NB4 (cell line): Measurements from ENCODE around the gene RANBP3.

Experiments used
- DNase-seq: peaks from one replicate; pipeline ENCODE4 v3.0.0; 2010; ENCODE audit warnings: low read depth
- H3K4me3 ChIP-seq: one replicate; pipeline ENCODE4 v1.5.1; 2011; ENCODE audit warnings: mild to moderate bottlenecking, low read depth, low read length, moderate library complexity
- MYC ChIP-seq: IDR thresholded peaks from 2 replicates; pipeline ENCODE4 v1.6.1; 2011; ENCODE audit warnings: low read depth, low read length
- POLR2A ChIP-seq: IDR thresholded peaks from 2 replicates; pipeline ENCODE4 v1.6.1; 2011; ENCODE audit warnings: mild to moderate bottlenecking; ENCODE audit not compliant: insufficient read length; ENCODE audit errors: extremely low read depth
- TF ChIP-seq, protein P1 (sequence below): IDR thresholded peaks from one replicate; pipeline ENCODE4 v1.5.1; 2012; ENCODE audit warnings: low read depth, low read length
- TF ChIP-seq, protein P2 (sequence below): IDR thresholded peaks from 2 replicates; pipeline ENCODE4 v1.6.1; 2011; ENCODE audit warnings: low read depth, low read length

The RANBP3 gene

DNA sequence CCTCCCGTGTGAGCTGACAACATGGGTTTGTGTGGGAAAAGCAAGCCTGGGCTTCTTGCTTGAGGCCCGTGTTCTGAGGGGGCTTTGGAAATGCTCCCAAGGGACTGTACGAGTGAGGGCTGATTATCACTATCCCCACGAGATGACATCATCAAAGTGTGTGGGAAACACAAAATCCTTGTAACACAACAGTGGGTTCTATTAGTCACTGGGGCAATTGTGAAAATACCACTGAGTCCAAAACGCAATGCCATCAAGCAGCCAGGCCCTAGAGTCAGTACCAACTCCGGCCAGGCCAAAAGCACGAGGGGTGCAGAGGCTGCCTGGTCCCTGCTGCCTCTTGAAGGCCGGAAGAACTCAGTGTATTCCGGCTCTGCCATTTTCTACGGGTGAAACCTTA lies 34.3 kb downstream of the RANBP3 start:
- no peak for DNase-seq
- H3K4me3 ChIP-seq, result no peak overlapping the region
- TF ChIP-seq, protein P1, sequence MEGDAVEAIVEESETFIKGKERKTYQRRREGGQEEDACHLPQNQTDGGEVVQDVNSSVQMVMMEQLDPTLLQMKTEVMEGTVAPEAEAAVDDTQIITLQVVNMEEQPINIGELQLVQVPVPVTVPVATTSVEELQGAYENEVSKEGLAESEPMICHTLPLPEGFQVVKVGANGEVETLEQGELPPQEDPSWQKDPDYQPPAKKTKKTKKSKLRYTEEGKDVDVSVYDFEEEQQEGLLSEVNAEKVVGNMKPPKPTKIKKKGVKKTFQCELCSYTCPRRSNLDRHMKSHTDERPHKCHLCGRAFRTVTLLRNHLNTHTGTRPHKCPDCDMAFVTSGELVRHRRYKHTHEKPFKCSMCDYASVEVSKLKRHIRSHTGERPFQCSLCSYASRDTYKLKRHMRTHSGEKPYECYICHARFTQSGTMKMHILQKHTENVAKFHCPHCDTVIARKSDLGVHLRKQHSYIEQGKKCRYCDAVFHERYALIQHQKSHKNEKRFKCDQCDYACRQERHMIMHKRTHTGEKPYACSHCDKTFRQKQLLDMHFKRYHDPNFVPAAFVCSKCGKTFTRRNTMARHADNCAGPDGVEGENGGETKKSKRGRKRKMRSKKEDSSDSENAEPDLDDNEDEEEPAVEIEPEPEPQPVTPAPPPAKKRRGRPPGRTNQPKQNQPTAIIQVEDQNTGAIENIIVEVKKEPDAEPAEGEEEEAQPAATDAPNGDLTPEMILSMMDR, result no peak
- TF ChIP-seq POLR2A, result no peak
- TF ChIP-seq MYC, result no peak
- TF ChIP-seq, protein P2, sequence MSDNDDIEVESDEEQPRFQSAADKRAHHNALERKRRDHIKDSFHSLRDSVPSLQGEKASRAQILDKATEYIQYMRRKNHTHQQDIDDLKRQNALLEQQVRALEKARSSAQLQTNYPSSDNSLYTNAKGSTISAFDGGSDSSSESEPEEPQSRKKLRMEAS, result no peak

DNA sequence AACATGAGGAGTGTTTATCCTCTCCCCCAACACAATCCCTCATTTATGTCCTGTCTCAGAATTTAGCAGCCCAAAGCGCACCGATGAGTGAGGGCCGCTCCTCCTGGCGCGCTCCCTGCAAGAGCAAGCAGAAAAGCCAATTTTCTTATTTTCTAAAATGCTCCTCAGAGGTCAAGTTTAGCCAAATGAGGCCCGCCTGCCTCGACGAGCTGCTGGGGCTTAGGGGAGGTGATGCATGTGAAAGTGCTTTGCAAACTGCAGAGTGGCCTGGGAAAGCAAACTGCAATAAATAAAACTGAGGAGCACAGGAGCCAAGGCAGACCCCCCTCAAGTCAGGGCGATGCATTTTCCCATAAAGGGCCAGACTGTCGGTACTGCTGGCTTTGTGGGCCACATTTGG lies 34.9 kb downstream of the RANBP3 start:
- TF ChIP-seq, protein P2, result no peak
- TF ChIP-seq, protein P1, result no peak
- TF ChIP-seq MYC (no peak), POLR2A (no peak)
- no peak for DNase-seq
- H3K4me3 ChIP-seq, result no peak overlapping the region

DNA sequence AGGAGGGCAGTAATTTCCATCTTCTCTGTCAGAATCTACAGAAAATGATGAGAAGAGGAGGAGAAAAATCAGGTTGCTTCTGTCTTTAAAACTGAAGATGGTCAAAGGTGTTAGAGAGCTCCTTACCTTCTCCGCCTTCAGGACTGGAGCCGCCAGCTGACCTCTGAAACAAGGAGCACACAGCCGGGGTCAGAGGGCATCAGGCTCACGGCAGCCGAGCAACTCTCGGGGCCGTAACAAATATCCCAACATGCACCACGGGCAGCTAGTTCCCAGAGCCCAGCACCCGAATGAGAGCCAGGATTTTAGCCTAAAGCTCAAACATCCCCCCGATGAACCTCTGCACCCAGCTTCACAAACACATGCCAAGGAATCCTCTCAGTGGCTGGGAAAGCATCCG lies 36.3 kb downstream of the RANBP3 start:
- TF ChIP-seq, protein P2, result no peak
- TF ChIP-seq MYC, result no peak
- TF ChIP-seq, protein P1, result no peak
- TF ChIP-seq POLR2A, result no peak
- no peak overlapping the region for H3K4me3 ChIP-seq
- no peak for DNase-seq

DNA sequence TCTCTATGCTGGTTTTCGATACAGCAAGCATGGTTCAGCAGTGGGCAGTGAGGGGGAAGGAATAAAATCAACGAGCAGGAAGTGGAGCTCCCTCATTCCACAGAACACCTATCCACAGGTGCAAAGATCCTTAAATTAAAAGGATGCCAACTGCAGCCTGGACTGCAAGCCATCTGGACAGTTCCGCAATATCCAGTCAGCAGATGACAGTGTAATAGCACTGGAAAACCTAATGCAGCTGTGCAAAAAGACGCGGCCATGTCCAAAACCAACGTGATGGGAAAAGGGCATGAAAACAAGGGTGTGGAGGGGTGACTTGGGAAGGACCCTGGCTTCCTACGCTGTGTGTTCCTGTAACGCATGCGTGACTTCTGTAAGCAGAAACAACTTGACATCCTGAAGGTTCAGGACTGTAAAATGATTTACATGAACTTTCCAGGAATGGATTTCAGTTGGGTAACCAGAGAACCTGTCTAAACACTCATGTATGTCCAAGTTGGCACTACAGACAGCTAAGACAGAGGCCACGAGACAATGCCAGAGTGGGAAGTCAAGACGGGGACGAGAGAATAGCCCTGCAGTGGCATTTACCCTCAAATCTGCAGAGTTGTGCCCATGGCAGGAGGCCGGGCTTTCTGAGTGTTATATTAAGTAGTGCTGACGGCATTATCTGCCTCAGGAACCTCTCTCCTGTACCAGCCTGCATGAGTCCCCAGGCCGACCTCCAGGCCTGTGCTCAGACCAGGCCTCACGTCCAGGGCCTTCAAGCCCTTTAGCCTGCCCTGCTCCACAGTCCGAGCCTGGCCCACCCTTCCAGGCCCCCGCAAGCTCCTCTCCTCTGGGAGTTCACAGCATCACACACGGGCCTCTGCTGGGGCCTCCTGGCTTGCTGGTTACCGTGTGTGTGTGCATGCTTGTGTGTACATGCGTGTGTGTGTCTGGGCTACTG lies 37.4 kb downstream of the RANBP3 start:
- TF ChIP-seq, protein P1, result no peak
- no peak for TF ChIP-seq MYC
- TF ChIP-seq, protein P2, result no peak
- TF ChIP-seq POLR2A, result no peak
- no peak overlapping the region for H3K4me3 ChIP-seq

DNA sequence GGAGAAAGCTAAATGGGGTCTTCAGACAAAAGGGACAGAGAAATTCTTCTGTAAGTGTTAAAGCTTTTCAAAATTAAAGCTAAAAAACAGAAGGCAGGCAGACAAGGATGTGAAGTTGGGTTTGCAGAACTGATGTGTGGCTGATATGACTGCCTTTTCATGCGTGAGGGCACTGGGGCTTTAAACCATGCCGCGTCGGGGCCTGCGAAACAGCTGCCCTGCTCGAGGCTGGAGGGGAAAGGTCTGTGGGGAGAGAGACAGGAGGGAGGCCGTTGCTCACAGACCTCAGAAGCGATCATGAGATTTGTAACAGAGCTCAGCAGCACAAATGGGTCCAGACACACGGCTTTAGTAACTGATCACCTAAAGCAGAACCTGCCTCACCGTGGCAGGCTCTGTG lies 40.4 kb downstream of the RANBP3 start:
- TF ChIP-seq MYC (no peak), POLR2A (no peak)
- TF ChIP-seq, protein P1, result no peak
- TF ChIP-seq, protein P2, result no peak
- no peak for DNase-seq
- H3K4me3 ChIP-seq, result no peak overlapping the region

More for the DNA sequence above, 37.4 kb downstream of the RANBP3 start:
- DNase-seq, result no peak
